SU-DHL-6 (cell line): Measurements from ENCODE around the gene OXSR1.

Experiments used
- H2AFZ ChIP-seq: fragments of 200-600 bp; sonication (generic); 2 replicates; pipeline ENCODE4 v1.6.1; 2014; ENCODE audit warnings: low read depth, mild to moderate bottlenecking, moderate library complexity, mixed read lengths, antibody characterized with exemption, low read length; ENCODE audit not compliant: severe bottlenecking
- H3F3A ChIP-seq: fragments of 200-600 bp; shearing (Covaris generic); 2 replicates; pipeline ENCODE4 v1.6.0; 2016; ENCODE audit warnings: antibody characterized with exemption, mild to moderate bottlenecking; ENCODE audit not compliant: insufficient read depth
- H3K27ac ChIP-seq: fragments of 200-600 bp; sonication (generic); 2 replicates; pipeline ENCODE4 v1.5.1; 2016; ENCODE audit warnings: low read depth, mild to moderate bottlenecking, low read length, moderate library complexity, mixed read lengths
- H3K27me3 ChIP-seq: fragments of 200-600 bp; sonication (generic), shearing (Covaris generic); 2 replicates; pipeline ENCODE4 v1.6.0; 2014; ENCODE audit warnings: mild to moderate bottlenecking, low read length
- H3K36me3 ChIP-seq: fragments of 200-600 bp; sonication (generic); 2 replicates; pipeline ENCODE4 v1.6.1; 2014; ENCODE audit warnings: mild to moderate bottlenecking, low read length, mixed read lengths
- H3K4me2 ChIP-seq: fragments of 300-600, 200-600 bp; shearing (Covaris generic), sonication (generic); 2 replicates; pipeline ENCODE4 v1.6.0; 2014; ENCODE audit warnings: low read length, low read depth, mild to moderate bottlenecking; ENCODE audit not compliant: poor library complexity, severe bottlenecking
- H3K4me3 ChIP-seq: fragments of 200-600 bp; sonication (generic); 2 replicates; pipeline ENCODE4 v1.5.1; 2014; ENCODE audit warnings: antibody characterized with exemption, low read length, mild to moderate bottlenecking, mixed read lengths; ENCODE audit not compliant: insufficient read depth, poor library complexity, severe bottlenecking
- H3K79me2 ChIP-seq: fragments of 200-600 bp; sonication (generic); 2 replicates; pipeline ENCODE4 v1.6.1; 2014; ENCODE audit warnings: mild to moderate bottlenecking, low read length, moderate library complexity; ENCODE audit not compliant: insufficient read depth
- H3K9ac ChIP-seq: fragments of 200-600 bp; sonication (generic); 2 replicates; pipeline ENCODE4 v1.7.0; 2014; ENCODE audit warnings: mild to moderate bottlenecking, low read length
- H3K9me2 ChIP-seq: fragments of 200-600 bp; sonication (generic); replicated peaks from 2 replicates; pipeline ENCODE4 v1.6.1; 2014; ENCODE audit warnings: low read length; ENCODE audit not compliant: insufficient read depth
- H3K9me3 ChIP-seq: fragments of 200-600 bp; sonication (generic); 2 replicates; pipeline ENCODE4 v1.6.1; 2014; ENCODE audit warnings: low read length, mixed read lengths; ENCODE audit not compliant: insufficient read depth
- H4K20me1 ChIP-seq: fragments of 200-600 bp; sonication (generic); 2 replicates; pipeline ENCODE4 v1.6.1; 2014; ENCODE audit warnings: low read depth, mild to moderate bottlenecking, antibody characterized with exemption, low read length, moderate library complexity, mixed read lengths
- EZH2phosphoT487 ChIP-seq: fragments of 200-600 bp; sonication (generic), shearing (Covaris generic); conservative IDR thresholded peaks from 2 replicates; pipeline ENCODE4 v1.6.1; 2018; ENCODE audit warnings: mild to moderate bottlenecking, antibody characterized with exemption, low read length, moderate library complexity, mixed read lengths
- TF ChIP-seq, protein P1 (sequence below): fragments of 200-600 bp; sonication (generic); IDR thresholded peaks from one replicate; pipeline ENCODE4 v1.5.1; 2017; ENCODE audit warnings: antibody characterized with exemption, mild to moderate bottlenecking, low read length, moderate library complexity; ENCODE audit not compliant: insufficient read depth, poor library complexity, severe bottlenecking

Gene OXSR1

DNA sequence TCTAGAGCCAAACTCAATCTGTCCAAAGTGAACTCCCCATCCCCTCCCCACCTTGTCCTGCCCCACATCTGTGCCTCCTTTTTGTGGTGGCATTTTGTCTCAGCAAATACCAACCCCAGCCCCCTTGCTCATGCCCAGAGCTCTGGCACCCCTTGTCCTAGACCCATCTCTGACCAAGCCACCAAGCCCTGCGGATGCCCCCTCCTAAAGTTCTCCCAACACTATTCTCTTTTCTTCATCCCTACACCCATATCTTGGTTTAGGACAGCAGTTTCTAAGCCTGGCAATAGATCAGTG is 46.1 kb upstream of the OXSR1 start:
- Histone ChIP-seq H3K9me3 (no peaks in the 10 kb centered on the region), H4K20me1 (no peaks in the 10 kb centered on the region), H3K27ac (no peak overlapping the region), H3K27me3 (no peaks in the 10 kb centered on the region), H3K36me3 (no peaks in the 10 kb centered on the region), H2AFZ (no peak overlapping the region), H3F3A (no peaks in the 10 kb centered on the region), H3K4me2 (no peak overlapping the region), H3K9ac (no peak overlapping the region), H3K4me3 (no peak overlapping the region), H3K79me2 (no peaks in the 10 kb centered on the region), H3K9me2 (no peaks in the 10 kb centered on the region)
- TF ChIP-seq EZH2phosphoT487, result no peak
- TF ChIP-seq, protein P1, sequence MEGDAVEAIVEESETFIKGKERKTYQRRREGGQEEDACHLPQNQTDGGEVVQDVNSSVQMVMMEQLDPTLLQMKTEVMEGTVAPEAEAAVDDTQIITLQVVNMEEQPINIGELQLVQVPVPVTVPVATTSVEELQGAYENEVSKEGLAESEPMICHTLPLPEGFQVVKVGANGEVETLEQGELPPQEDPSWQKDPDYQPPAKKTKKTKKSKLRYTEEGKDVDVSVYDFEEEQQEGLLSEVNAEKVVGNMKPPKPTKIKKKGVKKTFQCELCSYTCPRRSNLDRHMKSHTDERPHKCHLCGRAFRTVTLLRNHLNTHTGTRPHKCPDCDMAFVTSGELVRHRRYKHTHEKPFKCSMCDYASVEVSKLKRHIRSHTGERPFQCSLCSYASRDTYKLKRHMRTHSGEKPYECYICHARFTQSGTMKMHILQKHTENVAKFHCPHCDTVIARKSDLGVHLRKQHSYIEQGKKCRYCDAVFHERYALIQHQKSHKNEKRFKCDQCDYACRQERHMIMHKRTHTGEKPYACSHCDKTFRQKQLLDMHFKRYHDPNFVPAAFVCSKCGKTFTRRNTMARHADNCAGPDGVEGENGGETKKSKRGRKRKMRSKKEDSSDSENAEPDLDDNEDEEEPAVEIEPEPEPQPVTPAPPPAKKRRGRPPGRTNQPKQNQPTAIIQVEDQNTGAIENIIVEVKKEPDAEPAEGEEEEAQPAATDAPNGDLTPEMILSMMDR, result no peak

DNA sequence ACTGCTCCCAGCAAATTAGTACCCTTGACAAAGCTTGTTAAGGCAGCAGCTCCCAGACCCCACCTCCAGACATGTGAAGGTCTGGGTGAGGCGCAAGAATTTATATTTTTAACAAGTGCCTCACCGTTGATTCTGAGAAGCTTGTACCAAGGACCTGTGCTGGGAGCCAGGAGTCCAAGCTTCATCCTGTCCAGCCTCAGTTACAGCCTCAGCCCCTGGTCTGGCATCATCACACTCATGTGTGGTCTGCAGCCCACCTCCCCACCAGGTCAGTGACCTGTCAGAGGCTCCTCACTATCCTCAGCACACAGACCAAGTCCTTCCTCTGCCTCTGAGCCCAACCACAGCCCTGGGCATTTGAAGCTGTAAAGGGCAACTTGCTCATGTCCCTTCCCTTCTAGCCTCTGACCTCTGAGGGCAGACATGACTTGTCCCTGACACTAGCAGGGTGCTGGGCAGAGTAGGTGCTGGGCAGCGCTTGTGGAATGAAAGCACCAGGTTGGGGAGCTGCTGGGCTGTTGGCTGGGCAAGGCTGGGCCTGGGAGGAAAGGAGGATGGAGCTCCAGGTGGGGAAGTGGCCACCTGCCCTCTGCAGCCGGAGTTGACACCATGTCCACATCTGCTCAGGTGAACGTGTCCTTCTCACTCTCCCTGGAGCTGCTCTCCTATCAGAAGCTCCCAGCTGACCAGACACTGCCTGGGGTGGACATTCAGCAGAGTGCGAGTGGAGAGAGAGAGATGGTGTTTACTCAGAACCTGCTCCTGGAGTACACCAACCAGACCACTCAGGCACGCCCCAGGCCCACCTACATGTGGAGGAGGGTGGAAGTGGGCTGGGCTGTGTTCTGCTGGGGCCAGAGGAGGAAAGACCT is 45.3 kb upstream of the OXSR1 start:
- Histone ChIP-seq H3K27me3 (no peaks in the 10 kb centered on the region), H3K9me2 (no peaks in the 10 kb centered on the region), H3K4me3 (no peak overlapping the region), H2AFZ (no peak overlapping the region), H3K36me3 (0 out of 2 replicates have a peak, but pooled peaks cover 3% of the 10 kb centered on the region), H3K9me3 (no peaks in the 10 kb centered on the region), H3K9ac (no peak overlapping the region), H4K20me1 (no peaks in the 10 kb centered on the region), H3K79me2 (no peaks in the 10 kb centered on the region), H3F3A (no peaks in the 10 kb centered on the region), H3K27ac (no peak overlapping the region), H3K4me2 (no peak overlapping the region)
- TF ChIP-seq, protein P1, result no peak
- TF ChIP-seq EZH2phosphoT487, result no peak

DNA sequence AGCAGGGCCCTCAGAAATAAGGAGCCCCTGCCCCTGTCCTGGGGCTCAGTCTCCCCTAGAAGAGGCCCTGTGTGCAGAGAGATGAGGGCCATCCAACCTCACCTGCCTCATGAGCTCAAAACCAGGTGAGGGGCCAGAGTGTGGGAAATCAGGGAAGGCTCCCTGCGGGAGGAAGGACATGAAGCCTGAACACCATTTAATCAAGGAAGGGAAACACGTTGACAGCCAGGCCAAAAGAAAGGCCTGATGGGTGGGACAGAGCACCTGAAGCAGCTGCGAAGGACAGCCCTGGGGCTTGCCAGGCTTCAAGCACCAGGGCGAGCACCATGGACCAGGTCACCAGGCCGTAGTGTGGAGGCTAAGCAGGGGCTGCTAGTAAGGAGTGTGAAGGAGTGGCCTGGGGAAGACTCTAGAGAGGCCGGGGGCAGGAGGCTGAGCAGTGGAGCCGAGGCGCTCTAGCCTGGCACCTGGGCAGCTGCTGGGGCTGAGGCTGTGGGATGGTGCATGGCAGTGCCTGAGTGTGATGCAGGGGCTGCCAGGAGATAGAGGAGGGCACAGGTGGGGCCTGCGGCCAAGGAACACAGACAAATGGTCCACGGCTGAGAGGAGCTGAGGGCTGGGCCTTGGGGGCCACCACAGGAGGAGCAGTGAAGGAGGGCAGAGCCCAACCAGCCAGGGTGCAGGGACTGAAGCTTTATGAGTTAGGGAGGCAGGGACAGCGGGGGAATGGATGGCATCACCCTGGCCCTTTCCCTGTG is 44.5 kb upstream of the OXSR1 start:
- no peak for TF ChIP-seq EZH2phosphoT487
- TF ChIP-seq, protein P1, result no peak
- no peak overlapping the region for H2AFZ ChIP-seq
- no peaks in the 10 kb centered on the region for H3K9me3 ChIP-seq
- H3K4me2 ChIP-seq, result no peak overlapping the region
- no peak overlapping the region for H3K4me3 ChIP-seq
- H3F3A ChIP-seq, result no peaks in the 10 kb centered on the region
- H3K27me3 ChIP-seq, result no peaks in the 10 kb centered on the region
- 0 out of 2 replicates have a peak, but pooled peaks cover 3% of the 10 kb centered on the region for H3K36me3 ChIP-seq
- no peak overlapping the region for H3K27ac ChIP-seq
- H3K79me2 ChIP-seq, result no peaks in the 10 kb centered on the region
- no peaks in the 10 kb centered on the region for H3K9me2 ChIP-seq
- H3K9ac ChIP-seq, result no peak overlapping the region
- no peaks in the 10 kb centered on the region for H4K20me1 ChIP-seq
